HEK293 (cell line): ENCODE measurements around the gene SERINC5.

Source experiments
- CTCF ChIA-PET: fragments of 350-600 bp; formaldehyde crosslinking; extraction: SDS; loops from one replicate; lab custom pipeline; 2021; ENCODE audit warnings: antibody characterized with exemption; lab: Yijun Ruan, JAX
- POLR2A ChIA-PET: fragments of 300-600 bp; formaldehyde crosslinking; extraction: SDS; loops from one replicate; lab custom pipeline; 2020; ENCODE audit warnings: antibody characterized with exemption, inconsistent platforms; lab: Yijun Ruan, JAX
- H3K27ac ChIP-seq: fragments of 200-500 bp; sonication (Bioruptor generic); 2 replicates; pipeline ENCODE4 v1.5.1; 2014; ENCODE audit warnings: low read depth, low read length, control low read depth, inconsistent platforms; ENCODE audit errors: extremely low read depth
- H3K36me3 ChIP-seq, 2 experiments: fragments of 200-500 bp in 1 of 2; sonication (Bioruptor generic) in 1 of 2; 1 replicate in 1 of 2; 2 replicates in 1 of 2; pipeline ENCODE4 v1.5.1; 2014 to 2017; ENCODE audit warnings: inconsistent platforms in 2 of 2, low read length in 2 of 2; ENCODE audit not compliant: control insufficient read depth in 2 of 2, insufficient read depth in 1 of 2
- H3K4me1 ChIP-seq: fragments of 200-500 bp; sonication (Bioruptor generic); 2 replicates; pipeline ENCODE4 v1.5.1; 2014; ENCODE audit warnings: mild to moderate bottlenecking, low read length, inconsistent platforms; ENCODE audit not compliant: control insufficient read depth, insufficient read depth
- H3K4me3 ChIP-seq: 2 replicates; pipeline ENCODE4 v1.5.1; 2011; ENCODE audit warnings: low read depth, mild to moderate bottlenecking, control low read depth, low read length, moderate library complexity
- H3K9me3 ChIP-seq: fragments of 200-500 bp; sonication (Bioruptor generic); 2 replicates; pipeline ENCODE4 v1.5.1; 2014; ENCODE audit warnings: low read depth, low read length, inconsistent platforms; ENCODE audit not compliant: control insufficient read depth, insufficient read depth
- CTCF ChIP-seq: fragments of 450-650 bp; formaldehyde crosslinking; IDR thresholded peaks from 2 replicates; pipeline ENCODE4 v1.5.1; 2016; ENCODE audit warnings: missing biosample characterization, missing genetic modification characterization
- INSM2 ChIP-seq: fragments of 450-650 bp; formaldehyde crosslinking; IDR thresholded peaks from 2 replicates; pipeline ENCODE4 v1.5.1; 2016; ENCODE audit warnings: missing biosample characterization, missing genetic modification characterization
- KLF17 ChIP-seq: fragments of 450-650 bp; formaldehyde crosslinking; IDR thresholded peaks from 2 replicates; pipeline ENCODE4 v1.5.1; 2016; ENCODE audit warnings: missing biosample characterization, missing genetic modification characterization
- SETDB1 ChIP-seq: IDR thresholded peaks from one replicate; pipeline ENCODE4 v1.6.1; 2017; ENCODE audit warnings: mild to moderate bottlenecking, low read length, moderate library complexity, mixed read lengths; ENCODE audit not compliant: insufficient read length
- TCF7L2 ChIP-seq: IDR thresholded peaks from 2 replicates; pipeline ENCODE4 v1.6.1; 2011; ENCODE audit warnings: low read depth, mild to moderate bottlenecking, inconsistent platforms, low read length, moderate library complexity, borderline replicate concordance
- ZNF239 ChIP-seq: fragments of 450-650 bp; formaldehyde crosslinking; IDR thresholded peaks from 2 replicates; pipeline ENCODE4 v1.5.1; 2016; ENCODE audit warnings: missing biosample characterization, missing genetic modification characterization
- ZNF248 ChIP-seq: fragments of 450-650 bp; formaldehyde crosslinking; IDR thresholded peaks from 2 replicates; pipeline ENCODE4 v1.5.1; 2017; ENCODE audit warnings: missing biosample characterization, missing genetic modification characterization
- ZNF280C ChIP-seq: fragments of 450-650 bp; formaldehyde crosslinking; IDR thresholded peaks from 2 replicates; pipeline ENCODE4 v1.5.1; 2016; ENCODE audit warnings: missing biosample characterization, missing genetic modification characterization
- ZNF324 ChIP-seq: fragments of 450-650 bp; formaldehyde crosslinking; IDR thresholded peaks from 2 replicates; pipeline ENCODE4 v1.5.1; 2016; ENCODE audit warnings: missing biosample characterization, missing genetic modification characterization
- ZNF391 ChIP-seq: fragments of 450-650 bp; formaldehyde crosslinking; IDR thresholded peaks from 2 replicates; pipeline ENCODE4 v1.5.1; 2016; ENCODE audit warnings: low read depth, missing biosample characterization, missing genetic modification characterization, borderline replicate concordance
- ZNF514 ChIP-seq: fragments of 450-650 bp; formaldehyde crosslinking; IDR thresholded peaks from 2 replicates; pipeline ENCODE4 v1.5.1; 2016; ENCODE audit warnings: missing biosample characterization, missing genetic modification characterization
- ZNF518A ChIP-seq: fragments of 450-650 bp; formaldehyde crosslinking; conservative IDR thresholded peaks from 2 replicates; pipeline ENCODE4 v1.5.1; 2016; ENCODE audit warnings: low read depth, missing biosample characterization, missing genetic modification characterization
- ZNF571 ChIP-seq: fragments of 450-650 bp; formaldehyde crosslinking; IDR thresholded peaks from 2 replicates; pipeline ENCODE4 v1.5.0; 2017; ENCODE audit warnings: missing biosample characterization, missing genetic modification characterization
- ZNF776 ChIP-seq: fragments of 450-650 bp; formaldehyde crosslinking; IDR thresholded peaks from 2 replicates; pipeline ENCODE4 v1.5.0; 2017; ENCODE audit warnings: missing biosample characterization, missing genetic modification characterization, borderline replicate concordance
- ZNF785 ChIP-seq: fragments of 450-650 bp; formaldehyde crosslinking; IDR thresholded peaks from 2 replicates; pipeline ENCODE4 v1.5.1; 2016; ENCODE audit warnings: missing biosample characterization, missing genetic modification characterization
- ZNF830 ChIP-seq: fragments of 450-650 bp; IDR thresholded peaks from 2 replicates; pipeline ENCODE4 v1.5.0; 2018; ENCODE audit warnings: missing biosample characterization, missing genetic modification characterization, low read depth, mild to moderate bottlenecking, moderate library complexity
- ZXDB ChIP-seq: fragments of 450-650 bp; formaldehyde crosslinking; IDR thresholded peaks from 2 replicates; pipeline ENCODE4 v1.5.1; 2016; ENCODE audit warnings: missing biosample characterization, missing genetic modification characterization

Gene SERINC5

GRCh38 chr5:80093796-80094195 lies 162.1 kb downstream of the SERINC5 start:
- CTCF ChIA-PET: interaction anchor here (0.6 to 9.5 kb wide), 4 partner anchors 10 to 1094 kb away, joined by 3 to 121 read pairs (median 6); no protein-coding TSS in a partner anchor
- POLR2A ChIA-PET: no interaction called here
- H3K27ac ChIP-seq: peak overlapping the region; percentile 40; the same call in 1 of the 2 replicates

GRCh38 chr5:80092486-80093107 lies 163.3 kb downstream of the SERINC5 start:
- Histone ChIP-seq H3K36me3 (no peaks in the 10 kb centered on the region), H3K27ac (no peak overlapping the region), H3K4me3 (no peak overlapping the region), H3K9me3 (no peaks in the 10 kb centered on the region), H3K4me1 (peaks cover 5% of the 10 kb centered on the region; the same call in 1 of the 2 replicates)
- POLR2A ChIA-PET: no interaction called here
- TF ChIP-seq ZNF324 (tag by site-specific recombination): no peak
- no peak for TF ChIP-seq SETDB1
- no peak for TF ChIP-seq ZNF776 (tag by site-specific recombination)
- TF ChIP-seq INSM2: no peak
- TF ChIP-seq ZNF391: no peak
- TF ChIP-seq ZXDB (tag by site-specific recombination): no peak
- no peak for TF ChIP-seq ZNF514
- no peak for TF ChIP-seq ZNF280C (tag by site-specific recombination)
- TF ChIP-seq KLF17 (tag by site-specific recombination): no peak
- no peak for TF ChIP-seq ZNF571 (tag by site-specific recombination)
- TF ChIP-seq ZNF830: no peak
- TF ChIP-seq ZNF248 (tag by site-specific recombination): no peak
- no peak for TF ChIP-seq ZNF518A (tag by site-specific recombination)
- no peak for TF ChIP-seq ZNF239 (tag by site-specific recombination)
- TF ChIP-seq ZNF785 (tag by site-specific recombination): no peak
- CTCF ChIA-PET: interaction anchor here (0.7 to 9.5 kb wide), 22 partner anchors 8 to 729 kb away, joined by 3 to 121 read pairs (median 6); partner anchors contain the start of gene SERINC5

More at GRCh38 chr5:80093796-80094195, 162.1 kb downstream of the SERINC5 start:
- TF ChIP-seq CTCF (tag by site-specific recombination) (0 out of 2 replicates have a peak, but pooled peaks have one; percentile 15), TCF7L2 (no peak)
- Histone ChIP-seq H3K4me3 (no peak overlapping the region), H3K4me1 (peaks cover 5% of the 10 kb centered on the region; the same call in 1 of the 2 replicates), H3K36me3 (no peaks in the 10 kb centered on the region), H3K9me3 (no peaks in the 10 kb centered on the region)
